Stimulated activated CD8-positive, alpha-beta memory T cell treated with anti-CD3 and anti-CD28 coated beads, Interleukin-12 subunit alpha, Interleukin-12 subunit beta, amount 100 ng/mL, for 24 hours (primary cell): Measurements from ENCODE around the gene IKBKE.

Source experiments
- DNase-seq: peaks from one replicate; pipeline ENCODE4 v3.0.0-alpha.2; 2020; ENCODE audit errors: extremely low read depth

The IKBKE gene

GRCh38 chr1:206496131-206496793 is 26.0 kb downstream of the IKBKE start:
- DNase-seq = no peak

GRCh38 chr1:206497363-206497762 is 27.1 kb downstream of the IKBKE start:
- no peak for DNase-seq

GRCh38 chr1:206497774-206498173 is 27.5 kb downstream of the IKBKE start:
- no peak for DNase-seq

- DNase-seq = no peak
Measured at GRCh38 chr1:206498685-206499084, 28.4 kb downstream of the IKBKE start.

- no peak for DNase-seq
Measured at GRCh38 chr1:206500046-206500445, 29.8 kb downstream of the IKBKE start.

GRCh38 chr1:206501881-206502280 is 31.6 kb downstream of the IKBKE start:
- no peak for DNase-seq

- no peak for DNase-seq
Measured at GRCh38 chr1:206502403-206502802, 32.1 kb downstream of the IKBKE start.

GRCh38 chr1:206502812-206503211 is 32.5 kb downstream of the IKBKE start:
- DNase-seq = no peak

GRCh38 chr1:206503591-206504362 is 33.5 kb downstream of the IKBKE start:
- DNase-seq = no peak

- DNase-seq = no peak
Measured at GRCh38 chr1:206504363-206504713, 34.1 kb downstream of the IKBKE start.

GRCh38 chr1:206505702-206506355 is 35.6 kb downstream of the IKBKE start:
- no peak for DNase-seq

GRCh38 chr1:206506405-206507283 is 36.4 kb downstream of the IKBKE start:
- DNase-seq = no peak

GRCh38 chr1:206507284-206508129 is 37.2 kb downstream of the IKBKE start, which contains the start of gene RASSF5:
Gene RASSF5 (plus strand): TSS chr1:206507531. CDS start chr1:206507603, 72 bp downstream.
- peak; percentile 63 for DNase-seq

- no peak for DNase-seq
Measured at GRCh38 chr1:206508130-206508889, 38.0 kb downstream of the IKBKE start.

- DNase-seq = no peak
Measured at GRCh38 chr1:206508956-206509355, 38.7 kb downstream of the IKBKE start.

GRCh38 chr1:206509612-206510257 is 39.5 kb downstream of the IKBKE start:
- DNase-seq = no peak

GRCh38 chr1:206510371-206510770 is 40.1 kb downstream of the IKBKE start:
- DNase-seq = no peak

- DNase-seq = no peak
Measured at GRCh38 chr1:206511362-206512057, 41.2 kb downstream of the IKBKE start.
